Activated T-cell treated with anti-CD3 and anti-CD28 coated beads, Interleukin-2, amount 50 U/mL, for 1 hour (primary cell): ENCODE data around the gene HPD.
A peak's percentile ranks its signal among the peaks of the same experiment; 100 is the strongest.
"Not testable (repeated sequence)": the region's sequence is repeated elsewhere in the genome, so short reads cannot be mapped to it uniquely, and the experiment has no call there.

ENCODE experiments used
- DNase-seq: peaks from one replicate; pipeline ENCODE4 v3.0.0-alpha.2; 2020

The HPD gene

GRCh38 chr12:121858662-121859572 lies at the start of gene HPD:
Gene HPD (minus strand): TSS chr12:121858859. CDS start chr12:121858823, 36 bp downstream.
- no peak for DNase-seq

DNA sequence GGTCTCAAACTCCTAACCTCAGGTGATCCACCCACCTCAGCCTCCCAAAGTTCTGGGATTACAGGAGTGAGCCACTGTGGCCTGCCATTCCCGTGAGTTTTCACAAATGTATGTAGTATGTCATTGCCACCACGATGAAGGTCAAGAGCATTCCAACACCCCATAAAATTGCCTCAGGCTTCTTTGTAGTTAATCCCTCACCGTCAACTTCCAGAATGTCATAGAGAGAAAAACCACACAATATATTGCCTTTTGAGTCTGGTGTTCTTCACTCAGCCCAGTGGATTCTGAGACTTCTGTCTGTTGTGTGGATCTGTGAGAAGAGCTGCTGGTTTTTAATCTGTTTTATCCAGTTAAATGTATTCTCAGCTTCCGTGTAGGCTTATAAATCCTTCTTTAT lies 47.1 kb upstream of the HPD start:
- DNase-seq, result no peak

GRCh38 chr12:121903202-121903601 lies 44.5 kb upstream of the HPD start:
- no peak for DNase-seq

DNA sequence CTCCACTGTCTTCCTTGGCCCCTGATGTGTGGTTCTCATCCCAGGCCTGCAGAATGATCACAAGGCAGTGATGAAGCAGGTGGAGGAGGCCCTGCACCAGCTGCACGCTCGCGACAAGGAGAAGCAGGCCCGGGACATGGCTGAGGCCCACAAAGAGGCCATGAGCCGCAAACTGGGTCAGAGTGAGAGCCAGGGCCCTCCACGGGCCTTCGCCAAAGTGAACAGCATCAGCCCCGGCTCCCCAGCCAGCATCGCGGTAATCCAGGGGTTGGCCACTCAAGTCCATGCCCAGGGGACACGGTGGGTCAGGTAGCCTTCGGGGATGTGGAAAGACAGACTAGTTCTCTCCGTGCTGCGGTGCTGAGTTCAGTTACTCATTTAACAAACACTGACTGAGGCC lies 40.9 kb upstream of the HPD start:
- no peak for DNase-seq

DNA sequence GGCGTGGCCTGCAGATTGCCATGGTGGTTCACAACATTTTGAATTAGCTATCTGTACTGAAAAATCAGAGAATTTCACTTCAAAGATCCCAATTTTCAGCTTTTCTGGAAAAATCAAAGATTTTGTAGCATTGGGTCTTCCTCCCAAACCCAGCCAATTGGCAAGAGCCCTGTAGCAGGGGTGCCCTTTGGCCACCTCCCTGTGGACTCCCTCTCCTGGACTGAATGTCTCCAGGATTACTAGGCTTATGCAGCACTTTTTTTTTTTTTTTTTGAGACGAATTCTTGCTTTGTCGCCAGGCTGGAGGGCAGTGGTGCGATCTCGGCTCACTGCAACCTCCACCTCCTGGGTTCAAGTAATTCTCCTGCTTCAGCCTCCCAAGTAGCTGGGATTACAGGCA lies 39.6 kb upstream of the HPD start:
- no peak for DNase-seq

DNA sequence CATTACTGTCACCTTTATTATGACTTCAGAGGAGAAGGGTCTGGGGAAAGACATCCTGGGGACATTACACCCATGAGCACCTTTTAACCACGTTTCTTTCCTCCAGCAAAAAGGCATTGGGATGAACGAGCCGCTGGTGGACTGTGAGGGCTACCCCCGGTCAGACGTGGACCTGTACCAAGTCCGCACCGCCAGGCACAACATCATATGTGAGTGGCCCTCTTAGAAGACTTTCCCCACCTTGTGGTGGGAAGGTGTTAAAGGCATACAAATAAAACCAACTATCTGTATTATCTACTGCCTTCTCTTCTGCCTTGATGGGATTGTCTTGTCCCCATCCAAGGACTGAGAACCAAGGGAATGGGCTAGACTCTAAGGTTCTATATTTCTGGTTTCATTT lies 36.0 kb upstream of the HPD start:
- no peak for DNase-seq

- DNase-seq, result no peak
Observed at GRCh38 chr12:121893961-121894460, 35.4 kb upstream of the HPD start.

DNA sequence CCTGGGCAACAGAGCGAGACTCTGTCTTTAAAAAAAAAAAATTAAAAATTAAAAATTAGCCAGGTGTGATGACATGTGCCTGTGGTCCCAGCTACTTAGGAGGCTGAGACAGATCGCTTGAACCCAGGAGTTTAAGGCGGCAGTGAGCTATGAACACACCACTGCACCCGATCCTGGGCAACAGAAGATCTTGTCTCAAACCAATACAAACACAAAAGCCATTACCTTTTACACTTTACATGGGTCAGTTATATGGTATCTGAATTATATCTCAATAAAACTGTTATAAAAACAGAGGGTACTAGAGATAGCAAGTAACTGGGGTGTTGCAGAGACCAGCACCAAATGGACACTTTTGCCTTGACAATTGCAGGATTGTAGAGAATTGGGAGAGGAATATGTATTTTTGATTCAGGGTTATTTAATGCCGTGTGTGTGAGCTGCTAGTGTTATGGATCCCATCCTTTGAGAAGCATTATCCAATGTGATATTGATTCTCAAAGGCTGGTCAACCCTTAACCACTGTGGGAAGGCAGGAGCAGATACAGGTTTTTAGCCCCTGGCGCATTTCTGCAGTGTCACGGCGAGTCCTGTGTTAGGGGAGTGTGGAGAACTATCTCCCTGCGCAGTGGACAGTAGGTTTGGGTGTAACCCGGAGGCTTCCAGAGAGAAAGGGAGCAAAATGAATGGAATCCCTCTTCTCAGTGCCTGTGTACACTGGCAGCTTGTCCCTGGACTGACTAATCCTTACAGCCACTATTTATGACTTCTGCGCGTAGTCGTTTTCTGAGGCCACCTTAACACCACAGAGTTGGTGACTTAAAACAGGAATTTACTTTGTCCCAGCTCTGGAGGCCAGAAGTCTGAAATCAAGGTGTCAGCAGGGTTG lies 34.3 kb upstream of the HPD start:
- no peak for DNase-seq

DNA sequence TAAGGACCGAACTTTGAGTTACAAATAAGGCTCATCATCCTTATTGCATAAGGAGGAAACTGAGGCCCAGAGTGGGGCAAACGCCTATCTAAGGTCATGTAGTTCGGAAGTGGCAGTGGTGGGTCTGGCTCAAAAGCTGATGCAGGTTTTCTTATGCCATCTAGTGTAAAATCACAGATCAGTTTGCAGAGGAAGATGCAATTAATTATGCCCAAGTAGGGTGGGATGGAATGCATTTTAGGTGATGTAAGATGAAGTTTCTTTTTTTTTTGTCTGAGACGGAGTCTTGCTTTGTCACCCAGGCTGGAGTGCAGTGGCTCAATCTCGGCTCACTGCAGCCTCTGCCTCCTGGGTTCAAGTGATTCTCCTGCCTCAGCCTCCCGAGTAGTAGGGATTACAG lies 31.0 kb upstream of the HPD start:
- not testable (repeated sequence) for DNase-seq

GRCh38 chr12:121889274-121889624 lies 30.6 kb upstream of the HPD start:
- DNase-seq, result no peak

GRCh38 chr12:121888478-121889273 lies 30.0 kb upstream of the HPD start, which contains the start of gene PSMD9:
Gene PSMD9 (plus strand): TSS chr12:121888790. CDS start chr12:121888857, 67 bp downstream.
- DNase-seq, result peak; percentile 99

DNA sequence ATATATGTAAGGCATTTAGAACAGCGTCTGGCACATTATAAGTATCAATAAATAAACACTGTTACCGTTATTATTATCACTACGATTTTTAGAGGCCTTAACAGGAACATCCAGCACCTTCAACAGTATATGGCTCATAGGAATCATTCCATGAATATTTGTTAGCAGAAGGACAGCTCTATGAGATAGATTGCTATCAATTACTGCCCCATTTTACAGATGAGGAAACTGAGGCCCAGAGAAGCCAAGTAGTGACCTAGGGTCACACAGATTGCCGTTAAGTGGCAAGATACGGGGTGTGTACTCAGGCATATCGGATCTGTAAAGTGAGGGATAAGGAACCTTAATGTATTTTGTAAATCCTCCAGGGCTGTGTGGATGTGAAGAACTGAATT lies 29.4 kb upstream of the HPD start:
- no peak for DNase-seq

GRCh38 chr12:121885129-121885528 lies 26.5 kb upstream of the HPD start:
- not testable (repeated sequence) for DNase-seq

DNA sequence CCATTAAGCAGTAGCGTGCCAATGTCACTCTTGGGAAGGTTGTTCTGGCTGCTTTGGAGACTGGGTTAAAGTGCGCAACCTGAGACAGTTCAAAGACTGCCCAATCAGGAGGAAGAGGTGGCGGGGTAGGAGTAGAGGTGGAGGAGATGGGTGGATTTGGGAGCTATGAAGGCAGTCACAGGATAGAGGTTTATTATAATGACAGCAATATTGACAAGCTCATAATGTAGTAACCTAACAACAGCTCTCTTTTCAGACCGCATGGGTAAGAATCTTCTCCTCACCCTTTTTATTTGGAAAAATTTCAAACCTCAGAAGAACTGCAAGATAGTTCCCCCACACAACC lies 24.6 kb upstream of the HPD start:
- no peak for DNase-seq

DNA sequence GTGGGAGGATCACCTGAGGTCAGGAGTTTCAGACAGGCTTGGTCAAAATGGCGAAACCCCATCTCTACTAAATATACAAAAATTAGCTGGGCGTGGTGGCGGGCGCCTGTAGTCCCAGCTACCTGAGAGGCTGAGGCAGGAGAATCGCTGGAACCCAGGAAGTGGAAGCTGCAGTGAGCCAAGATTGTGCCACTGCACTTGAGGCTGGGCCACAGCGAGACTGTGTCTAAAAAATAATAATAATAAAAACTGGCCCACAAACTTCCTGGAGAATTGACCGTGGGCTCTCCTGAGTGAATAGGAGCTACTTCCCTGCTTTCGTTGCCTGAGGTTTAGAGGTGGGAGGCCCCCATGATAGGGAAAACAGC lies 17.4 kb upstream of the HPD start:
- DNase-seq, result not testable (repeated sequence)

DNA sequence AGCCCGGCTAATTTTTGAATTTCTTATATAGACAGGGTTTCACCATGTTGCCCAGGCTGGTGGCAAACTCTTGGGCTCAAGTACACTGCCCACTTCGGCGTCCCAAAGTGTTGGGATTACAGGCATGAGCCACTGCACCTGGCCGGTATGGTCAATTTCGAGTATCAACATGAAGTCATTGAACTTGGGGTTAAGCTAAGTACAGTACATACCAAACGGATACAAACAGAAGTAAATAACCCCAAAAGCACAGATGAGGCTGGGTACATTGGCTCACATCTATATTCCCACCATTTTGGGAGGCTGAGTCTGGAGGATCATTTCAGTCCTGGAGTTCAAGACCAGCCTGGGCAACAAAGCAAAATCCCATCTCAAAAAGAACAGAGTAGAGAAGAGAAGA lies 16.9 kb upstream of the HPD start:
- DNase-seq, result no peak

DNA sequence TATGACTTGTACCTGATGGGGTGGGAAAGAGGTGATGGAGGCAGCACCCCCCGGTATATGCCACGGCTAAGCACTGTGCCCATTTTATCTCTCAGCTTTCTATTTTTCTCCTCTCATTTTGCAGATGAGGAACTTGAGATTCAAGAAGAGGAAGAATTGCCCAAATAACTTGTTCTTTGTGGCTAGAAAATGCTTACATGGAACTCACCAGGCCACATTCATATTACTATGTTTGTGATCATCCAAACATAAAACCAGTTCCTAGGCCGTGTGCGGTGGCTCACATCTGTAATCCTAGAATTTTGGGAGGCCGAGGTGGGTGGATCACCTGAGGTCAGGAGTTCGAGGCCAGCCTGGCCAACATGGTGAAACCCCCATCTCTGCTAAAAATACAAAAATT lies 15.4 kb upstream of the HPD start:
- no peak for DNase-seq

GRCh38 chr12:121873216-121873569 lies 14.5 kb upstream of the HPD start:
- no peak for DNase-seq

GRCh38 chr12:121872546-121873215 lies 14.0 kb upstream of the HPD start:
- DNase-seq, result no peak

- no peak for DNase-seq
Observed at GRCh38 chr12:121871467-121871866, 12.8 kb upstream of the HPD start.

DNA sequence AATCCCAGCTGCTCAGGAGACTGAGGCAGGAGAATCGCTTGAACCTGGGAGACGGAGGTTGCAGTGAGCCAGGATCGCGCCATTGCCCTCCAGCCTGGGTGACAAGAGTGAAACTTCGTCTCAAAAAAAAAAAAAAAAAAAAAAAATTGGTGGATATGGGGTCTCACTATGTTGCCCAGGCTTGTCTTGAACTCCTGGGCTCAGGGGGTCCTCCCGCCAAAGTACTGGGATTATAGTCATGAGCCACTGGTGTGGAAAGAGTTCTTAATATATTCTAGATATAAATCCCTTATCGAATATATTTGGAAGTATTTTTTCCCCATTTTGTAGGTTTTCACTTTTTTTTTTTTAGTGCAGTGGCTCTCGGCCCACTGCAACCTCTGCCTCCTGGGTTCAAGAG lies 10.6 kb upstream of the HPD start:
- not testable (repeated sequence) for DNase-seq

GRCh38 chr12:121866331-121866730 lies 7.7 kb upstream of the HPD start:
- no peak for DNase-seq
